SH-SY5Y (cell line): ENCODE measurements around the gene NCKAP5.

ENCODE experiments used
- GATA2 ChIP-seq: IDR thresholded peaks from 2 replicates; pipeline ENCODE4 v1.6.1; 2011; ENCODE audit warnings: mild to moderate bottlenecking, low read depth, low read length
- GATA3 ChIP-seq: IDR thresholded peaks from 2 replicates; pipeline ENCODE4 v1.6.1; 2011; ENCODE audit warnings: low read depth, mild to moderate bottlenecking, low read length, moderate library complexity

GRCh38 chr2:133166031-133166430 is 402.2 kb downstream of the NCKAP5 start:
- TF ChIP-seq GATA2 (no peak), GATA3 (no peak)
